ENCODE results near the gene CYP2W1. TPM values are rescaled to one million over a fixed set of nuclear protein-coding genes. Genes with fewer than 3 reads are reported as not detected.
"Not testable (repeated sequence)": the region's sequence is repeated elsewhere in the genome, so short reads cannot be mapped to it uniquely, and the experiment has no call there.

Gene CYP2W1
- total RNA-seq, 1 experiment from 2014 or later, result not detected

DNA sequence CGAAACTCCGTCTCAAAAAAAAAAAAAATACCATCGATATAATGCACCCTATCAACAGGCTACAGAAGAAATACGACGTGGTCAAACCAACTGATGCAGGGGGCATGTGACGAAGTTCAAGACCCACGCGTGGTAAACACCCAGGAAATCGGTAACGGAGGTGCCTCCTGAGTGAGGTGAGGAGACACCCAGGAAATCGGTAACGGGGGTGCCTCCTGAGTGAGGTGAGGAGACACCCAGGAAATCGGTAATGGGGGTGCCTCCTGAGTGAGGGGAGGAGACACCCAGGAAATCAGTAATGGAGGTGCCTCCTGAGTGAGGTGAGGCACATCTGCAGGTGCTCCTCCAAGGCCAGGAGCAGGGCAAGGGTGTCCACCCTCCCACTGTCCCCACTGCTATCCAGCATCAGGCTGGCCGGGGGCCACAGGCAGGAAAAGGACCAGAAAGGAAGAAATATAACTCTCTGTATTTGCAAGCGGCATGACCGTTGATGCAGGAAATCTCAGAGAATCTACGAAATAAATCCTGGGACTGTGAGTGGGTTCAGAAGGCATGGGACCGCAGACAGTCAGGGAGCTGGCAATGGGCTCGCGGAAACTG is 50.7 kb downstream of the CYP2W1 start:
- H3K27me3 Mint-ChIP-seq (ENCODE audit: low read depth), result peaks cover 5% of the 10 kb centered on the region; the same call in 1 of the 2 replicates
- POLR2A ChIA-PET, result no interaction called here
- DNase-seq (ENCODE audit: low spot score) (no peak), ATAC-seq (no peak)
- peaks cover 15% of the 10 kb centered on the region for H3K36me3 Mint-ChIP-seq
- H3K27ac Mint-ChIP-seq, result no peak overlapping the region
- TF ChIP-seq, protein P1, sequence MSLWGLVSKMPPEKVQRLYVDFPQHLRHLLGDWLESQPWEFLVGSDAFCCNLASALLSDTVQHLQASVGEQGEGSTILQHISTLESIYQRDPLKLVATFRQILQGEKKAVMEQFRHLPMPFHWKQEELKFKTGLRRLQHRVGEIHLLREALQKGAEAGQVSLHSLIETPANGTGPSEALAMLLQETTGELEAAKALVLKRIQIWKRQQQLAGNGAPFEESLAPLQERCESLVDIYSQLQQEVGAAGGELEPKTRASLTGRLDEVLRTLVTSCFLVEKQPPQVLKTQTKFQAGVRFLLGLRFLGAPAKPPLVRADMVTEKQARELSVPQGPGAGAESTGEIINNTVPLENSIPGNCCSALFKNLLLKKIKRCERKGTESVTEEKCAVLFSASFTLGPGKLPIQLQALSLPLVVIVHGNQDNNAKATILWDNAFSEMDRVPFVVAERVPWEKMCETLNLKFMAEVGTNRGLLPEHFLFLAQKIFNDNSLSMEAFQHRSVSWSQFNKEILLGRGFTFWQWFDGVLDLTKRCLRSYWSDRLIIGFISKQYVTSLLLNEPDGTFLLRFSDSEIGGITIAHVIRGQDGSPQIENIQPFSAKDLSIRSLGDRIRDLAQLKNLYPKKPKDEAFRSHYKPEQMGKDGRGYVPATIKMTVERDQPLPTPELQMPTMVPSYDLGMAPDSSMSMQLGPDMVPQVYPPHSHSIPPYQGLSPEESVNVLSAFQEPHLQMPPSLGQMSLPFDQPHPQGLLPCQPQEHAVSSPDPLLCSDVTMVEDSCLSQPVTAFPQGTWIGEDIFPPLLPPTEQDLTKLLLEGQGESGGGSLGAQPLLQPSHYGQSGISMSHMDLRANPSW (CRISPR knock-in tag; conservative IDR thresholded peaks at IDR 0.05; ENCODE audit: low read depth), result no peak
- TF ChIP-seq MXD4 (CRISPR knock-in tag; IDR thresholded peaks at IDR 0.05; ENCODE audit: borderline replicate concordance) (no peak), RORB (CRISPR knock-in tag; IDR thresholded peaks at IDR 0.05) (no peak), ZNF138 (CRISPR knock-in tag; conservative IDR thresholded peaks at IDR 0.05) (no peak), KAT7 (CRISPR knock-in tag; IDR thresholded peaks at IDR 0.05; ENCODE audit: borderline replicate concordance) (no peak), ZNF219 (CRISPR knock-in tag; IDR thresholded peaks at IDR 0.05; ENCODE audit: borderline replicate concordance) (no peak), CBFB (CRISPR knock-in tag; IDR thresholded peaks at IDR 0.05; ENCODE audit: low read depth) (no peak), ESRRA (CRISPR knock-in tag; IDR thresholded peaks at IDR 0.05; ENCODE audit: borderline replicate concordance) (no peak), TEAD1 (CRISPR knock-in tag; IDR thresholded peaks at IDR 0.05) (no peak), PRRX2 (CRISPR knock-in tag; IDR thresholded peaks at IDR 0.05) (no peak), OVOL2 (CRISPR knock-in tag; IDR thresholded peaks at IDR 0.05; ENCODE audit: borderline replicate concordance) (no peak), NR2C2 (CRISPR knock-in tag; IDR thresholded peaks at IDR 0.05) (no peak), FOXJ3 (CRISPR knock-in tag; IDR thresholded peaks at IDR 0.05; ENCODE audit: borderline replicate concordance) (no peak)
- TF ChIP-seq, protein P2, sequence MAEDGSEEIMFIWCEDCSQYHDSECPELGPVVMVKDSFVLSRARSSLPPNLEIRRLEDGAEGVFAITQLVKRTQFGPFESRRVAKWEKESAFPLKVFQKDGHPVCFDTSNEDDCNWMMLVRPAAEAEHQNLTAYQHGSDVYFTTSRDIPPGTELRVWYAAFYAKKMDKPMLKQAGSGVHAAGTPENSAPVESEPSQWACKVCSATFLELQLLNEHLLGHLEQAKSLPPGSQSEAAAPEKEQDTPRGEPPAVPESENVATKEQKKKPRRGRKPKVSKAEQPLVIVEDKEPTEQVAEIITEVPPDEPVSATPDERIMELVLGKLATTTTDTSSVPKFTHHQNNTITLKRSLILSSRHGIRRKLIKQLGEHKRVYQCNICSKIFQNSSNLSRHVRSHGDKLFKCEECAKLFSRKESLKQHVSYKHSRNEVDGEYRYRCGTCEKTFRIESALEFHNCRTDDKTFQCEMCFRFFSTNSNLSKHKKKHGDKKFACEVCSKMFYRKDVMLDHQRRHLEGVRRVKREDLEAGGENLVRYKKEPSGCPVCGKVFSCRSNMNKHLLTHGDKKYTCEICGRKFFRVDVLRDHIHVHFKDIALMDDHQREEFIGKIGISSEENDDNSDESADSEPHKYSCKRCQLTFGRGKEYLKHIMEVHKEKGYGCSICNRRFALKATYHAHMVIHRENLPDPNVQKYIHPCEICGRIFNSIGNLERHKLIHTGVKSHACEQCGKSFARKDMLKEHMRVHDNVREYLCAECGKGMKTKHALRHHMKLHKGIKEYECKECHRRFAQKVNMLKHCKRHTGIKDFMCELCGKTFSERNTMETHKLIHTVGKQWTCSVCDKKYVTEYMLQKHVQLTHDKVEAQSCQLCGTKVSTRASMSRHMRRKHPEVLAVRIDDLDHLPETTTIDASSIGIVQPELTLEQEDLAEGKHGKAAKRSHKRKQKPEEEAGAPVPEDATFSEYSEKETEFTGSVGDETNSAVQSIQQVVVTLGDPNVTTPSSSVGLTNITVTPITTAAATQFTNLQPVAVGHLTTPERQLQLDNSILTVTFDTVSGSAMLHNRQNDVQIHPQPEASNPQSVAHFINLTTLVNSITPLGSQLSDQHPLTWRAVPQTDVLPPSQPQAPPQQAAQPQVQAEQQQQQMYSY (CRISPR knock-in tag; IDR thresholded peaks at IDR 0.05), result no peak
- TF ChIP-seq, protein P3, sequence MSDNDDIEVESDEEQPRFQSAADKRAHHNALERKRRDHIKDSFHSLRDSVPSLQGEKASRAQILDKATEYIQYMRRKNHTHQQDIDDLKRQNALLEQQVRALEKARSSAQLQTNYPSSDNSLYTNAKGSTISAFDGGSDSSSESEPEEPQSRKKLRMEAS (CRISPR knock-in tag; IDR thresholded peaks at IDR 0.05), result no peak
- TF ChIP-seq, protein P4, sequence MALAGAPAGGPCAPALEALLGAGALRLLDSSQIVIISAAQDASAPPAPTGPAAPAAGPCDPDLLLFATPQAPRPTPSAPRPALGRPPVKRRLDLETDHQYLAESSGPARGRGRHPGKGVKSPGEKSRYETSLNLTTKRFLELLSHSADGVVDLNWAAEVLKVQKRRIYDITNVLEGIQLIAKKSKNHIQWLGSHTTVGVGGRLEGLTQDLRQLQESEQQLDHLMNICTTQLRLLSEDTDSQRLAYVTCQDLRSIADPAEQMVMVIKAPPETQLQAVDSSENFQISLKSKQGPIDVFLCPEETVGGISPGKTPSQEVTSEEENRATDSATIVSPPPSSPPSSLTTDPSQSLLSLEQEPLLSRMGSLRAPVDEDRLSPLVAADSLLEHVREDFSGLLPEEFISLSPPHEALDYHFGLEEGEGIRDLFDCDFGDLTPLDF (CRISPR knock-in tag; IDR thresholded peaks at IDR 0.05), result no peak
- TF ChIP-seq, protein P5, sequence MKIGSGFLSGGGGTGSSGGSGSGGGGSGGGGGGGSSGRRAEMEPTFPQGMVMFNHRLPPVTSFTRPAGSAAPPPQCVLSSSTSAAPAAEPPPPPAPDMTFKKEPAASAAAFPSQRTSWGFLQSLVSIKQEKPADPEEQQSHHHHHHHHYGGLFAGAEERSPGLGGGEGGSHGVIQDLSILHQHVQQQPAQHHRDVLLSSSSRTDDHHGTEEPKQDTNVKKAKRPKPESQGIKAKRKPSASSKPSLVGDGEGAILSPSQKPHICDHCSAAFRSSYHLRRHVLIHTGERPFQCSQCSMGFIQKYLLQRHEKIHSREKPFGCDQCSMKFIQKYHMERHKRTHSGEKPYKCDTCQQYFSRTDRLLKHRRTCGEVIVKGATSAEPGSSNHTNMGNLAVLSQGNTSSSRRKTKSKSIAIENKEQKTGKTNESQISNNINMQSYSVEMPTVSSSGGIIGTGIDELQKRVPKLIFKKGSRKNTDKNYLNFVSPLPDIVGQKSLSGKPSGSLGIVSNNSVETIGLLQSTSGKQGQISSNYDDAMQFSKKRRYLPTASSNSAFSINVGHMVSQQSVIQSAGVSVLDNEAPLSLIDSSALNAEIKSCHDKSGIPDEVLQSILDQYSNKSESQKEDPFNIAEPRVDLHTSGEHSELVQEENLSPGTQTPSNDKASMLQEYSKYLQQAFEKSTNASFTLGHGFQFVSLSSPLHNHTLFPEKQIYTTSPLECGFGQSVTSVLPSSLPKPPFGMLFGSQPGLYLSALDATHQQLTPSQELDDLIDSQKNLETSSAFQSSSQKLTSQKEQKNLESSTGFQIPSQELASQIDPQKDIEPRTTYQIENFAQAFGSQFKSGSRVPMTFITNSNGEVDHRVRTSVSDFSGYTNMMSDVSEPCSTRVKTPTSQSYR (CRISPR knock-in tag; IDR thresholded peaks at IDR 0.05), result no peak
- H3K9me3 Mint-ChIP-seq, result peaks cover 11% of the 10 kb centered on the region
- peaks cover 5% of the 10 kb centered on the region; the same call in 1 of the 2 replicates for H3K4me1 Mint-ChIP-seq
- H3K4me3 Mint-ChIP-seq, result no peak overlapping the region
- CTCF ChIA-PET, result no interaction called here

DNA sequence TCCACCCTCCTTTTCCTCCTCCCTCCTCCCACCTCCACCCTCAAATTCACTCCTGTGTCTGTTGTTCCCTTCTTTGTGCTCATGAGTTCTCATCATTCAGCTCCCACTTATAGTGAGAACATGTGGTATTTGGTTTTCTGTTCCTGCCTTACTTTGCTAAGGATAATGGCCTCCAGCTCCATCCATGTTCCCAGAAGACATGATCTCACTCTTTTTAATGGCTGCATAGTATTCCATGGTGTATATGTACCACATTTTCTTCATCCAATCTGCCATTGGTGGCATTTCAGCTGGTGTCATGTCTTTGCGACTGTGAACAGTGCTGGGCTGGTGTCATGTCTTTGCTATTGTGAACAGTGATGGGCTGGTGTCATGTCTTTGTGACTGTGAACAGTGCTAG is 51.8 kb downstream of the CYP2W1 start:
- H3K4me3 Mint-ChIP-seq; H3K27me3 Mint-ChIP-seq (ENCODE audit: low read depth); H3K27ac Mint-ChIP-seq; H3K4me1 Mint-ChIP-seq; DNase-seq (ENCODE audit: low spot score); CTCF ChIA-PET; POLR2A ChIA-PET; ATAC-seq: not testable (repeated sequence)
- Mint-ChIP-seq H3K36me3 (peaks cover 15% of the 10 kb centered on the region), H3K9me3 (peaks cover 11% of the 10 kb centered on the region)

DNA sequence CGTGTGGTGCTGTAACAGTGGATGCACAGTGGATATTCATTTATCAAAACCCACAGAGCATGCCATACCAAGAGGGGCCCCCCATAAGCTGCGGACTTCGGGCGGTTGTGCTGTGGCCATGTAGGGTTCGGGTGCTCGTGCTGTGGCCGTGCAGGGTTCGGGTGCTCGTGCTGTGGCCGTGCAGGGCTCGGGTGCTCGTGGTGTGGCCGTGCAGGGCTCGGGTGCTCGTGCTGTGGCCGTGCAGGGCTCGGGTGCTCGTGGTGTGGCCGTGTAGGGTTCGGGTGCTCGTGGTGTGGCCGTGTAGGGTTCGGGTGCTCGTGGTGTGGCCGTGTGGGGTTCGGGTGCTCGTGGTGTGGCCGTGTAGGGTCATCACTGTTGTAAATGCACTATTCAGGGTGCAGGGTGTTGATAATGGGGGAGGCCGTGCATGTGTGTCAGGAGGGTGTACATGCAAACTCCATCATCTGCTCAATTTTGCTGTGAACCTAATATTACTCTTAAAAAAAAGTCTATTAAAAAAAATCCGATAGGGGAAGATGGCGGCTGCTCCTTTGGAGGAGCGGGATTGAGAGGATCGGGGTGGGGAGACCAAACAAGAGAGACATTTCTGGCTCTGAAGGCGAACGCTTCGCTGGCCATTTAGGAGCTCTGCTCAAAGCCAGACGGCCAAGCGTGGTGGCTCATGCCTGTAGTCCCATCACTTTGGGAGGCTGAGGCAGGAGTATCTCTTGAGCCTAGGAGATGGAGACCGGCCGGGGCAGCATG is 53.4 kb downstream of the CYP2W1 start:
- H3K4me3 Mint-ChIP-seq; H3K27ac Mint-ChIP-seq; POLR2A ChIA-PET; H3K4me1 Mint-ChIP-seq; DNase-seq (ENCODE audit: low spot score); H3K27me3 Mint-ChIP-seq (ENCODE audit: low read depth); ATAC-seq: not testable (repeated sequence)
- Mint-ChIP-seq H3K9me3 (peaks cover 11% of the 10 kb centered on the region), H3K36me3 (peaks cover 15% of the 10 kb centered on the region)
- CTCF ChIA-PET, result interaction anchor here (0.6 kb wide), 1 partner anchor 202 kb away, joined by 4 read pairs; no protein-coding TSS in a partner anchor
